ENCODE results near the gene FARS2. TPM values are rescaled to one million over a fixed set of nuclear protein-coding genes. Genes with fewer than 3 reads are reported as not detected.
A peak's percentile ranks its signal among the peaks of the same experiment; 100 is the strongest.

The FARS2 gene
- total RNA-seq, 1 donor from 2014 or later, result 16.5 TPM

DNA sequence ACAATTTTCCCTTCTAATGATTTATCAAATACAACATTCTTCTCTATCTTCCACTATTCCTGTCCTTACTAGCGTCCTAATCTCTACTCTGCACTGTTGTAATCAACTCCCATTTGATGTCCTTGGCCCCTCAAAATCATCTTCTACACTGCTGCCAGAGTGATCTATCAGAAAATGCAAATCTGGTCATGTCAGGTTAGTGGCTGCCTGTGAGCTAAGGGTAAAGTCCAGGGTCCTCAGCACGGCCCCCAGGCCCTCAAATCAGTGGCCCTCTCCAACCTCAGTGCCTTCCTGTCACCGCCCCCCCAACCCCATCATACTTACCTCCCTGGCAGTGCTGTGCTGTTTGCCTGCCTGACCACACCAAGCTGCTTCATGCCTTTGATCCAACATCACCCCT, 4.4 kb upstream of the FARS2 start:
- no peaks in the 10 kb centered on the region for H3K9me3 ChIP-seq
- peaks cover 9% of the 10 kb centered on the region for H3K4me1 ChIP-seq
- no peak overlapping the region for H3K27ac ChIP-seq
- TF ChIP-seq, protein P1, sequence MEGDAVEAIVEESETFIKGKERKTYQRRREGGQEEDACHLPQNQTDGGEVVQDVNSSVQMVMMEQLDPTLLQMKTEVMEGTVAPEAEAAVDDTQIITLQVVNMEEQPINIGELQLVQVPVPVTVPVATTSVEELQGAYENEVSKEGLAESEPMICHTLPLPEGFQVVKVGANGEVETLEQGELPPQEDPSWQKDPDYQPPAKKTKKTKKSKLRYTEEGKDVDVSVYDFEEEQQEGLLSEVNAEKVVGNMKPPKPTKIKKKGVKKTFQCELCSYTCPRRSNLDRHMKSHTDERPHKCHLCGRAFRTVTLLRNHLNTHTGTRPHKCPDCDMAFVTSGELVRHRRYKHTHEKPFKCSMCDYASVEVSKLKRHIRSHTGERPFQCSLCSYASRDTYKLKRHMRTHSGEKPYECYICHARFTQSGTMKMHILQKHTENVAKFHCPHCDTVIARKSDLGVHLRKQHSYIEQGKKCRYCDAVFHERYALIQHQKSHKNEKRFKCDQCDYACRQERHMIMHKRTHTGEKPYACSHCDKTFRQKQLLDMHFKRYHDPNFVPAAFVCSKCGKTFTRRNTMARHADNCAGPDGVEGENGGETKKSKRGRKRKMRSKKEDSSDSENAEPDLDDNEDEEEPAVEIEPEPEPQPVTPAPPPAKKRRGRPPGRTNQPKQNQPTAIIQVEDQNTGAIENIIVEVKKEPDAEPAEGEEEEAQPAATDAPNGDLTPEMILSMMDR (IDR thresholded peaks at IDR 0.05), result no peak
- no peak for TF ChIP-seq POLR2AphosphoS5 (IDR thresholded peaks at IDR 0.05; ENCODE audit: insufficient read depth in 1 of 2, low read depth in 1 of 2)
- no peak for TF ChIP-seq POLR2A (IDR thresholded peaks at IDR 0.05)
- no peak for DNase-seq (ENCODE audit: extremely low spot score in 2 of 2)
- H3K36me3 ChIP-seq, result peaks cover 0 to under 1% of the 10 kb centered on the region in 2 donors
- H3K4me3 ChIP-seq, result no peak overlapping the region
- intact Hi-C loops (cut with DNase I), result no loop called here
- H3K27me3 ChIP-seq, result no peaks in the 10 kb centered on the region

DNA sequence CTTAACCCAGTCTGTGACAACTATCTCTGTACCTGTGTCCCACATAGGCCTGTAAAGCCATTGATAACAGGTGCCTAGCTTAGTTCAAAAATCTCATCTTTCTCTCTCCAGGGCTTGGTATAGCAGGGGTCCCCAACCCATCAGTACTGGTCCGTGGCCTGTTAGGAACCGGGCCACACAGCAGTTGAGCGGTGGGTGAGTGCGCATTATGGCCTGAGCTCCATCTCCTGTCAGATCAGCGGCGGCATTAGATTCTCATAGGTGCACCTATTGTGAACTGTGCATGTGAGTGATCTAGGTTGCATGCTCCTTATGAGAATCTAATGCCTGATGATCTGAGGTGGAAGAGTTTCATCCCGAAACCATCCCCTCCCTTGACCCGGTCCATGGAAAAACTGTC, 3.9 kb upstream of the FARS2 start:
- DNase-seq (ENCODE audit: extremely low spot score in 2 of 2), result no peak
- Histone ChIP-seq H3K27me3 (no peaks in the 10 kb centered on the region), H3K4me1 (peaks cover 14% of the 10 kb centered on the region), H3K9me3 (no peaks in the 10 kb centered on the region), H3K4me3 (no peak overlapping the region), H3K36me3 (no peaks in the 10 kb centered on the region), H3K27ac (no peak overlapping the region)
- intact Hi-C loops (cut with DNase I), result no loop called here
- TF ChIP-seq POLR2AphosphoS5 (IDR thresholded peaks at IDR 0.05; ENCODE audit: insufficient read depth in 1 of 2, low read depth in 1 of 2) (no peak), POLR2A (IDR thresholded peaks at IDR 0.05) (no peak)
- TF ChIP-seq, protein P1 (IDR thresholded peaks at IDR 0.05), result no peak

DNA sequence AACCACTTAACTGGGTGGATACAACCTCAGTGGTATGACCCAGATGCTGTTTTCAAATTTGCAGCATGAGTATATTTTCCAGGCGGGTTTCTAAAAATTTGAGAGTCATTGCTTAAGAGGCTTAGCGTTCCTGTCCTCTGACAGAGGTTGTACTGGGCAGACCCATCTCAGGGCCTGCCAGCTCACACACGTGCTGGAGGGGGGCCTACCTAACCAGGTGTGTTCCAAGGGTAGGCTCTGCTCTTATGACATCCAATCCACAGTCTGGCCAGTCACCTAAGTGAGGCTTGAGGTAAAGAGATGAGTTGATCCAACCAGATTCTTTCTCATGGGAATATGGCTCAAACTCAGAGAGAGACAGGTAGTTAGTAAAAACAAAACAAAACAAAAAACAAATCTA, 1.9 kb upstream of the FARS2 start:
- no peak for TF ChIP-seq POLR2AphosphoS5 (IDR thresholded peaks at IDR 0.05; ENCODE audit: insufficient read depth in 1 of 2, low read depth in 1 of 2)
- TF ChIP-seq, protein P1 (IDR thresholded peaks at IDR 0.05), result no peak
- TF ChIP-seq POLR2A (IDR thresholded peaks at IDR 0.05), result no peak
- H3K9me3 ChIP-seq, result no peaks in the 10 kb centered on the region
- no peaks in the 10 kb centered on the region for H3K27me3 ChIP-seq
- H3K4me3 ChIP-seq, result peak overlapping the region in 1 of 2 donors; percentile 94
- H3K36me3 ChIP-seq, result no peaks in the 10 kb centered on the region
- peak overlapping the region; percentile 93 for H3K27ac ChIP-seq
- H3K4me1 ChIP-seq, result peaks cover 20% of the 10 kb centered on the region
- no peak for DNase-seq (ENCODE audit: extremely low spot score in 2 of 2)
- intact Hi-C loops (cut with DNase I), result no loop called here

DNA sequence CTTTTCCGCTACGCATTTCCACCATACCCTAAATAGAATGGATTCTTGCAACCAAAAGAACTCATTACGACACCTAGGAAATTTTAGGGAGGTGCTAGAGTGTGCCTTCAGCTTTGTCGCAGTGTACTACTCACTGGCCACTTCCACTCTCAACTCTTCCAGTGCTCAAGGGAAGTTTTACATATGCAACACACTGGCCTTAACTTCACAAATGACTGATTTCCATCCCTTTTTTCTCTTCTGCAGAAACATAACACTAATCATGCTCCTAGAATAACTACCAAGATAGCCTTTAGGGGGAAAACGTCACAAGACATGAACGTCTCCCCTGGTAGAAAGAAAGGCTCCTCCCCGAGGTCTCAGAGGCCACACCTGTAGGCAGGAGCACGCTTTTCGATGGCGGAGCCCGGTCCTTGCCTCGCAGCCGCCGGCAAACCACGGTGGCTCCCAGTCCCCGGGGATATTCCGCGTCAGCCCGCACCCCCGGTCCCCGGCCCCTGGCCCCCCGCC, 1.1 kb upstream of the FARS2 start:
- no peak for DNase-seq (ENCODE audit: extremely low spot score in 2 of 2)
- Histone ChIP-seq H3K4me1 (peaks cover 20% of the 10 kb centered on the region), H3K36me3 (no peaks in the 10 kb centered on the region), H3K9me3 (no peaks in the 10 kb centered on the region), H3K27ac (peak overlapping the region; percentile 93), H3K27me3 (no peaks in the 10 kb centered on the region), H3K4me3 (peak overlapping the region; percentile 85 to 94)
- TF ChIP-seq, protein P1 (IDR thresholded peaks at IDR 0.05), result peak in 1 of 3 experiments; percentile 4
- no peak for TF ChIP-seq POLR2AphosphoS5 (IDR thresholded peaks at IDR 0.05; ENCODE audit: insufficient read depth in 1 of 2, low read depth in 1 of 2)
- TF ChIP-seq POLR2A (IDR thresholded peaks at IDR 0.05), result no peak
- intact Hi-C loops (cut with DNase I), result no loop called here

DNA sequence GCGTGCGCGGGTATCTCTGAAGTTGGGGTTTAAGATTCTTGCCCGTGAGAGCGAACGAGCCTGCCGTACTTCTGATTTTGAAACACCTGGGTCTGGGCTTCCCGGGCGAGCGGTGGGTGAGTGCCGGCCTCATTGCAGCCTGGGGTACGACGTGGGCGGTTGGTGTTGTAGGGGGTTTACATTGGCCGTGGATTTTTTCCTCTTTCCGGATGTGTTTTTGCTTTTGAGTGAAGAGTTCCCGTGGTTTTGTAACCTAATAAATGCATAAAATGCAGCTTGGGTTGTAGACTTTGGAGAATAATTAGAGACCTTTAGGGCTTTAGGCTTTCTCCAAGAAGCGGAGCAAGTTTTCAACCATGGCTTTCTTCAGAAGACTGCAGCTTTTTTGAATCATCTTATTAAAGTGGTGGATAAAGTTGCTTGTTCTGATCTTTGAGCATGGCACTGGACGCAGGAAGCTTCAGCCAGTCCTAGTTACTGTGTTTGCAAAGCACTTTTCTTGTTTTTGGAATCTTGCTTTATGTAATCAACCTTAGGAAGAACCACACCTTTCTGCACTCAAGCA, 314 bp downstream of the FARS2 start:
- no peaks in the 10 kb centered on the region for H3K27me3 ChIP-seq
- peaks cover 20% of the 10 kb centered on the region for H3K4me1 ChIP-seq
- TF ChIP-seq, protein P1 (IDR thresholded peaks at IDR 0.05), result no peak
- TF ChIP-seq POLR2AphosphoS5 (IDR thresholded peaks at IDR 0.05; ENCODE audit: insufficient read depth in 1 of 2, low read depth in 1 of 2) (no peak), POLR2A (IDR thresholded peaks at IDR 0.05) (no peak)
- H3K36me3 ChIP-seq, result no peaks in the 10 kb centered on the region
- no peak for DNase-seq (ENCODE audit: extremely low spot score in 2 of 2)
- no peaks in the 10 kb centered on the region for H3K9me3 ChIP-seq
- peak overlapping the region; percentile 93 for H3K27ac ChIP-seq
- intact Hi-C loops (cut with DNase I), result no loop called here
- peak overlapping the region; percentile 85 to 94 for H3K4me3 ChIP-seq

Measured in vagina (tissue), 2 donors.